NCI-H510A (cell line): Measurements from ENCODE around the gene ARID1B.

Experiments used
- DNase-seq: peaks from one replicate; lab custom pipeline; 2025; lab: John Stamatoyannopoulos, UW

ARID1B gene

GRCh38 chr6:157245436-157245835 is 468.3 kb downstream of the ARID1B start:
- DNase-seq = no peak

GRCh38 chr6:157246048-157246630 is 469.0 kb downstream of the ARID1B start:
- no peak for DNase-seq

DNA sequence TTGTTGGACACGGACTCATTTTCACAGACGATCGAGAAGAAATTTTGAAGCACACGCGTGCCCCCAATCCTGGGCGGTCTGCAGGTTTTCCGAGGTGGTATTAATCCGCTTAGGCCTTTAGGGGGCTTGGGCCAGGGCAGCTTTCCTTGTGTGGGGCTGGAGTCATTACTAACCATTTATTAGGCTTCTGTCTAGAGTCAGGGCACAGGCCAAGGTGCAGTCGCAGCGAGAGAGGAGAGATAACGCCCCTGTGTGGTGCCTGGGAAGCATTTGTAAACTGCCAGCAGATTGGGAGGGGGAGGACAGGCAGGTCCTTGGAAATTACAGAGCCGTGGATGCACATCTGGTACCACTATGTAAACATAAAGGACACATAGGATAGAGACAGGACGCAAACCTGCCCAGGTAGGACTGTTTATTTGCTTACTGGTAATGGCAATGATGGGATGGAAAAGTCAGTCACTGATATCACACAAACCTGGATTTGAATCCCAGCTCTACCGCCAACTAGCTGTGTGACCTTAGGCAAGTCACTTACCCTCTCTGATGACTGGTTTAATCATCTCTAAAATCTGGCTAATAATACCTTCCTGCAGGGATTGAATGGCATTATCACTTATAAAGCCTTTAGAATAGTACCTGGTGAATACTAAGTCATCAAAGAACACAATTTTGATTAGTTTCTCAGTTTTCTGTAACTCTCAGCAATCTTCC is 469.8 kb downstream of the ARID1B start:
- no peak for DNase-seq

GRCh38 chr6:157248264-157248663 is 471.1 kb downstream of the ARID1B start:
- no peak for DNase-seq

DNA sequence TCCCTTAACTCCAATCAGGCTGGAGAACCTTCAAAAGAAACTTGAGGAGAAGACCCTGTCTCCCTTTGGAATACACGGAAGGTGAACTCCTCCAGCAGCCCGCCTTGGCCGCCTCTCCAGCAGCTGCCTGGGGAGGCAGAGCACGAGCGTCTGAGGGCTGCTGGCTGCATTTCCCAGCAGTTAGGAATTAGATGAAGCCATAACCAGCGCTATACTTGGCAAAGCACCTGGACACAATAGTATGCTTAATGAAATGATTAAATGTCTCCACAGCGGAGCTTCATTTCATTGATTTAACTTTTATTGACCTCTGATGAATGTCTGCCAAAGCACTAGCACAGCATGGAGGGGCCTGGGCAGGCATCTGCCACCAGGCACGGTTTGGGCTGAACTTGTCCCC is 472.6 kb downstream of the ARID1B start:
- DNase-seq = no peak

DNA sequence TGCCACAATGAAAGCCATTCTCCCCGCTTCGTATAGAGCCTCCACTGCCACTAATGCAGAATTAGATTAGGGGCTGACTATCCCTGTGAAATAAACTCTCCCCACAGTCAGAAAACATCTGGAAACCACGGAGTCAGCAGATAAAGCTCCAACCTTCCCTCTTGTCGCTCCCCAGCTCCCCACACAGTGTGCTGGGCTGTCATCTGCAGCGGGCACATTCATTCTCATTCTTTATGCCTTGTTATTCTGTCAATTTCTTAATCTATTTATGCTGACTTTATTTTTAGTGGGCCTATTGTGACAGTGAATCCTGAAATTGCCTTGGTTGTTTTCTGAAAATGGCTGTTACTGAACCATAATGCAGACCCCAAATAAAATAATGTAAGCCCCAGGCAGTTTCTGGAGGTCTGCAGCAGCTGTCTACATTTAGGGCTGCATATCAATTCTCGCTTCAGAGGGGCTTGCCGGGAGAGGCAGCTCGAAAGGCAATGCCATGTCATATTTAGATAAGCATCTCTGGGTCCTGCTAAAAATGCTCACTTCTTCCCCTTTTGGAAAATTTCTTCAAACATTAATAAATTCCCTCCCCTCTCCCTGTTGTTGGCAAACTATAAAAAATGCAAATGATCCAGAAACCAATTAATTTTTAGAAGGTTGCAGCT is 474.5 kb downstream of the ARID1B start:
- no peak for DNase-seq

GRCh38 chr6:157253017-157253416 is 475.8 kb downstream of the ARID1B start:
- no peak for DNase-seq

- no peak for DNase-seq
Measured at GRCh38 chr6:157253699-157254098, 476.5 kb downstream of the ARID1B start.

DNA sequence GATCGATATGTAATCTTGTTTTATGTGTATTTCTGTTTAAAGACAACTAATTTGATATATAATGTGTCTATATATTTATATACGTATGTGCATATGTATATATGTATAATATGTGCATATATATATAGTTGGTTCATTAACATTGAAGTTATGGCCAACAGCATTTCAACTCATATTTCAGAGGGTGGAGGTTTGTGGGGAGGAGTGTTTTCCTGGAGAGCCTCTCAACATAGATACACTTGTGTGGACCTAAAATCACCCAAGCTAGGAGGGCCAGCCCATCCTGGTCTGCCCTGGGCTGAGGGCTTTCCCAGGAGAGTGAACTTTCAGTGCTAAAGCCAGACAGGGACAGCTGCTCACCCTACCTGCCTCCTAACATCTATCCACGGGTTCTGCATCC is 477.4 kb downstream of the ARID1B start:
- no peak for DNase-seq

DNA sequence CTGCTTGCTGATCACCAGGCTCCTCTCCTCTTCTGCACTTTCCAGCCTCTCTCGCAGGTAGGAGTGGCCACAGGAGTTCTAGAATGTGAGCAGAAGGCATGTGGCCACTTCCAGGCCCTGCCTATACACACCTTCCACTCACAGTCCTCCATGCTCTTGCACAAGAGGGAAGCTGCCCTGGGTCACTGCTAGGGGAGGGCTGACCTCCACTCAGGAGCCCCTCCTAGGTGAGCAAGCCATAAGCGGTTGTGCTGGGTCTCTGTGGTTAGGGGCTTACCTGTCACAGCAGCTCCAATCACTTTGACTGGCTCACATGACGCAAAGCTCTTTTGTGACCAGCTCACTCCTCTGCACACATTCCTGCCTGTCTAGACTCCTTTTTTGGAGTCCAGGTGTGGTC is 477.9 kb downstream of the ARID1B start:
- DNase-seq = no peak

DNA sequence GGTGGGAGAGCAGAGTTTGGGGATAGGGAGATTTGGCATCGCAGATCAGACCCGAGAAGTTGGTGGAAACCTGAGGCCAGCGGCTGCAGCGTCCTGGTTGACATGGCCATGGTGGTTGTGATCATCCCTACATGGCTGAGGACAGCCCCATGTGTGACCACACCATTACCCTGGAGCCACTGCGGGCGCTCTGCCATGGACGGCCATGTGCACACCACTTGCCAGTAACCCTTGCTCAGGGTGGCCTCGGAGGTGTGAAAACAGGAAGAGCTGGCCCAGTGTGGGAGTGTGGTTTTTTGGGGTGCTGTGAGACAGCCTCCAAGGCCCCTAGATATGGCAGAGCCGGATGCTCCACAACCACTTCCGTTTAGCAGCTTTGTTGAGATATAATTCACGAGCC is 481.7 kb downstream of the ARID1B start:
- DNase-seq = no peak

DNA sequence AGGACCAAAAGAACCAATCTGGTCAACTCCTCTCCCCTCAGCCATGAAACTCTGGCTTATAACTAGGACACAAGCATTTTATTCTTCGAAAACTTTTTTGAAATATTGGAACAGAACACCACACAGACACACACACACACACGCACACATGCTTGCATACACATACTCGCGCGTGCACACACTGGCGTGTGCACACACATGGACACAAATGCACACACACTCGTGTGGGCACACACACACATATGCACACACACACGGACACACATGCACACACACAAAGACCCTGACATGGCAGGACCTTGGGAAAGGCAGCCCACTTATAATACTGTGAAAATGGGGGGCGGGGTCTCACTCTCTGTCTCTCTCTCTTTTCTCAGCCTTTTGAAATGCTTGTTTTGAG is 482.3 kb downstream of the ARID1B start:
- DNase-seq = no peak
